ENCODE data around the gene LAMA5.

- TF ChIP-seq POLR2A (IDR thresholded peaks at IDR 0.05) (no peak), CTCF (IDR thresholded peaks at IDR 0.05) (no peak)
Observed at GRCh38 chr20:62355878-62356588, 11.1 kb downstream of the LAMA5 start.

Data from right lobe of liver (tissue), 4 donors.